ENCODE results near the gene SETBP1.
A peak's percentile ranks its signal among the peaks of the same experiment; 100 is the strongest.

Gene SETBP1

DNA sequence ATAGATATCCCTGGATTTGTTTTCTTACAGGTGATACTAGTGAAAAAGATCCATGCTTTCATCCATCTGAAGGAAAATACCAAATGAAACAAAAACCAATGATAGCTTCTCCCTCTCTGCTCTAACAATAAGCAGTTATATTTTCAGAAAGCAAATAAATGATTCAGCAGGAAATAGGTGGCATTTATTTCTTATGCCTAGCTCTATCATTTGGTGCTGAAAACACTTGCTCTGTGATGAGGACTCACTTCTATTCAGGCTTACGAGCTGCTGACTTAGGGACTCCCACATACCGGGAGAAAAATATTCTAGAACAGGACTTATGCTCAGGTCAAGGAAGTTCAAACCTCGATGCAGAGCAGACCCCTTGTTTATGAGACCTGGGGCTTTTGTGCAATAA is 142.6 kb downstream of the SETBP1 start:
- no peak overlapping the region for H3K4me3 ChIP-seq (ENCODE audit: low read length)
- DNase-seq (ENCODE audit: low read depth, low spot score), result no peak

DNA sequence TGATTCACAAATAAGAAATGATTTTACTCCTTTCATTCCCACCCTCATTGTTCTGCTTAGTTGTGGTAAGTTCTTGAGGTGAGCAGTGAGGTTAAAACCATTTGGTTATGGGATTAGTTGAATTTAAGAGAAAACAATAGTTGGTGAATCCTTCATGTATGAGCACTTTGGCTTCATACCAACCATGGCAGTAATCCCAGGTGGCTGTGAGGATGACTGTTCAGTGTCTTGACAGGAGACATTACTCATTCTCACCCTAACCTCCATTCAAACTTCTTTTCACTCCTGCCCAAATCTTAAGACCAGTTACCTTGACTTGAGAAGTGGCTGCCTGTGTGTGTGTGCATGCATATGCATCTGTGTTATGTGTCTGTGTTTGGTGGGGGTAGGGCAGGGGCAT is 143.1 kb downstream of the SETBP1 start:
- H3K4me3 ChIP-seq (ENCODE audit: low read length), result no peak overlapping the region
- no peak for DNase-seq (ENCODE audit: low read depth, low spot score)

DNA sequence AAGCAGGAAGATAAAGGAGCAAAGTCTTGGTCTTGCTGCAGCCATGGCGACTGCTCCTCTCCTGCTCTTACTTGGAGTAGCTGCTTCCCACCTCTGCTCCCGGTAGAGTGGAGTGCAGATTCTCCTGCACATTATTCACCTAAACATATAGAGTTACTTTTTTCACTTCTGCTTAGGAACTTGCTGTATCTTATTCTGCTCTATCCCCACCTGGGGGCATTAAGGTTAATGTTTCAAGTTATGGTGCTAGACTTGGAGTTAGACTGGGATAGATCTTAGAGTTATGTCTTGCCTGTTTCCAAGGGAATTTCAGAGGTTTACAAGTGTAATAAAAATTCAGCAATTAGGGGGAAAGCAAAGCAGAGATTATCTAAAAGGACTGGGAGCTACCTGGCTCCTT is 144.2 kb downstream of the SETBP1 start:
- H3K4me3 ChIP-seq (ENCODE audit: low read length), result no peak overlapping the region
- no peak for DNase-seq (ENCODE audit: low read depth, low spot score)

DNA sequence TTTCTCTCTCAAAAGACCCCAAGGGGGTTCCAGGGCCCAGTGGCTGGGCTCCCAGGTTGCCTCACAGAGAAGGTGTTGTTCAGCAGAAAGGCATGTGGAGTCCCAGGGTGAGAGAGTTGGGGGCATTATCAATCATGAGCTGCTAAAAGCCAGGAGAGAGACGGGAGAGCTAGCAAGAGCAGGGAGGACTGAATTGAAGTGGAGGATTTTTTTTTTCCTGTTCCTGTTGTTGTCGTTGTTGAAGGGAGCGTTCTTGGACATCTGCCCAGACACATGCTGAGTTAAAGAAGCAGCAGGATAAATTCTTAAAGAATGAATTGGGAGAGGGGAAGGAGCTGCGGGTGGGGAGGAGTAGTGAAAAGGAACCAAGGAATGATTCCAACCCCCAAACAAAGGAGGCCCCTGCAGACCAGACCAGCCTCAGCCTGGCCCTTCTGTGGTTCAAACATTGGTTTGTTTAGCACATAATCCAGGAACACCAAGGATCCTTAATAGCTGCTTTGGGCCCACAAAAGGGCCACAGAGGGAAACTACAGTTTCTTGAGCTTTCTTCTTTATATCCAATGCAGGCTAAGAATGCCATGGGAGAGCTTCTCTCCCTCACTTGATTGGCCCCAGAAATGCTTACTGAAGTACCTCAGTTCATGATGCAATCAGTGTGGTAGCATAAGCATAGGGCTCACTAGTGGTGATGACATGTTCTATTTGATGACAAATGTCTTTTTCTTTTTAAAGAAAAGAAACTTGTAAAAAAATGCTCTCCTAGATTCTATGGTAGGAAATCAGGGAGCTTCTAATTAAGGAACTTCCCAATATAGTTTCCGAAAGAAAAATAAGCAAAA is 146.0 kb downstream of the SETBP1 start:
- no peak overlapping the region for H3K4me3 ChIP-seq (ENCODE audit: low read length)
- no peak for DNase-seq (ENCODE audit: low read depth, low spot score)

DNA sequence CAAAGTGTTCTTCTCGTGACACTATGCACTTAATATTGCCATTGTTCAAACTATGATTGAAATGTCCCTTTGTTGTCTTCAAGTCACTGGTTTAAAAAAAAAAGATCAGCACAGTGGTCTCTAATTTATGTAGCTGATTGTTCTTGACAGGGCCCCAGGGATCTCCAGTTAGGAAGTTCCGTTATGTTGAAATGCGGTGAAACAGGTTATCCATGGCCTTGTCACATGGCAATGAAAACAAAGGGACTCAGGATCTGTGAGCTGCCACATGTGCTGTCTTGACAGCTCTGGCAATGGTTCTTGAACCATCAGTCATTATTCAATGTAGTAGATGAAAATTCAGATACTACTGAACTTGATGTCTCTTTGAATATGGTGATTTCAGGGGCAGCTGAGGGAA is 147.4 kb downstream of the SETBP1 start:
- no peak for DNase-seq (ENCODE audit: low read depth, low spot score)
- H3K4me3 ChIP-seq (ENCODE audit: low read length), result no peak overlapping the region

DNA sequence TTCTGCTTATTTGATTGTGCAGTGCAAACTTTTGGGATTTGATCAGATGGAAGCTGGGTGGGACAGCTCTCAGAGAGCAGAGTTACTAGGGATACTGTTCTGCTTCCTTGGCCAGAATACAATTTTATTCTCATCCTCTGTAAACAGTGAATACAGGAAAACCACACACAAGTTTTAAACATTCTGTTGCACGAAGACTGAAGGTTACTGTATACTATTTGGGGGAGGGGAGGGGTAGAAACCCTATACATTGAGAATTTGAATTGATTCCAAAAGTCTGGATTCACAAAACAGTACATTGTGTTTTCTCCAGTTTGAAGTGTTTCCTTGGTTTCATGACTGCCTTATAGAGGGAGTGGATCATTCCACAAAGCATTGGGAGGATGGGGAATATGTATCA is 149.9 kb downstream of the SETBP1 start:
- no peak overlapping the region for H3K4me3 ChIP-seq (ENCODE audit: low read length)
- no peak for DNase-seq (ENCODE audit: low read depth, low spot score)

DNA sequence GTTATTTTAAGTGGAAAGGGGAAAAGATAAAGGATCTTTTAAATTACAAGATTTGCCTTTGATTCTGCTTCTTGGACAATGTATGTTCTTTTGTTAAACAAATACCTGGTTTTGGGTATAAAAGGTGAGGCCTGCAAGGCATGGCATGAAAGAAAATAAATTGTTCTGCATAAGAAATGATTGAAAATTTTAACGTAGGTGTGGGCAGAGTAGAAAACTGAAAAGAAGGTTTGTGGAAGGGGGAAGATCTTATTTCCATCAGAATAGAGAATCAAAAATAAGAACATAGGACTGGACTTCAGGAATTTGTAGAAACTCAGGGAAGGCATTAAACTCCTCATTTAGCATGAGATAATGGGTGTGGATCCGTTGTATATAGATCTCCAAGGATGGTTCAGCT is 153.1 kb downstream of the SETBP1 start:
- no peak for DNase-seq (ENCODE audit: low read depth, low spot score)
- no peak overlapping the region for H3K4me3 ChIP-seq (ENCODE audit: low read length)

DNA sequence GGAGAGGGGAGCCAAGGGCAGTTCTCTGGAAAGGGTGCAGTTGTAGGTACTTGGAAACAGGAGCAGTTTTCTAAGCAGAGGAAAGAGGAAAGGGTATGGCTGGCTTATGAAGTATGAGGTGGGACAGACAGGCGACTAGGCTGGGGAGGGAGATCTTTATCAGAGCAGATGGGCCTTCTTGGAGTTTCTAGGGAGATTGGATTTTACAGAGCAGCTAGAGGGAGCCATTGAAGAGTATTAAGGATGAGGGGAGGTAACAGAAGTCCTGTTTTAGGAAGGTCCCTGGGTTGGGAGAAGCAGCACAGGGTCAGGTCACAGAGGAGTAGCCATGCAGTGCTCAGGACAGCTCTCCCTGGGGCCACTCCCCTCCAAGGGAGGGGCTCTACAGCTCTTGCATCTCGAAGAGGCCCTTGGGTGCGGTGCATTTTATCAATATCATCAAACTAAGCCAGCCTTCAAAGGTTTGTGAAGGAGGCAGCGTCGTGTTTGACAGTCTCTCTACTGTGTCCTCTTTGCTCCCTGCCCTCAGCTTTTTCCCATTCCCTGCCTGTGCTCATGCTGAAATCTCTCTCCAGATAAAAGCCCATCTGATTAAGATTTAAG is 154.3 kb downstream of the SETBP1 start:
- H3K4me3 ChIP-seq (ENCODE audit: low read length), result no peak overlapping the region
- DNase-seq (ENCODE audit: low read depth, low spot score), result no peak

DNA sequence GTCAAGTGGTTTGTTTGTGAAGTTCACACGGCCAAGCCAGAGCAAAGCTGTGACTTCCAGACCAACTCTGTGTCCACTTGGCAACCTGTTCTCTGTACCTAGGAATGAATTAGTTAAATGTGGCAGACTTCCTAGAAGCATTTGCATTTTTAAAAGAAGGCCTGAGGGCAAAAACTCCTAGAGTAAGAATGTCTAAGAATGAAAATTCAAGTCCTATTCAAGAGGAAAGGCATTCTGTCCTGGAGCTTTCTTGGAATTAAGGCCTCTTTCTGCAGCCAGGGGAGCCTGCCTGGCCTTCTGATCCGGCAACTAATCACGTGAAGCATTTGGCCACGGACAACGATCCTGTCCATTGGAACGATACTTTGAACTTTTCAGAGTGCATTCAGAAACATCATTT is 155.0 kb downstream of the SETBP1 start:
- DNase-seq (ENCODE audit: low read depth, low spot score), result no peak
- no peak overlapping the region for H3K4me3 ChIP-seq (ENCODE audit: low read length)

DNA sequence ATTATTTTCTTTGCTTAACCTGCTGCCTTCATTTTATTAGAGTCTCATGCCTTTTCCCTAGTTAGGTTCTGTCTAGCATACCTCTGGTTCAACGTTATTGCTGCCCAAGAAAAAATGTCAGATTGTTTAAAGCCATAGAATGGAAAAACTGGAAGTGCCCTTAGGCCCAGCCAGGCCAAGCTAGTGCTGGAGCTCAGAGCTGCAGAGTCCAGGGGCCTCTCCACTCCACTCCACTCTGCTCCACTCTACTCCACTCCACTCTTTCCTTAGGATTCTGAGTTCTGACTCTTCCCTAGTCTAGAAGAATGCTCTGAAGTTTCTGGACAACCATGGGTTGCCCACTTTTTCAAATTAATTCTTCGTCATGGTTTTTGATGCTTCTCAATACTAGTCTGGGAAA is 155.6 kb downstream of the SETBP1 start:
- H3K4me3 ChIP-seq (ENCODE audit: low read length), result no peak overlapping the region
- DNase-seq (ENCODE audit: low read depth, low spot score), result no peak

DNA sequence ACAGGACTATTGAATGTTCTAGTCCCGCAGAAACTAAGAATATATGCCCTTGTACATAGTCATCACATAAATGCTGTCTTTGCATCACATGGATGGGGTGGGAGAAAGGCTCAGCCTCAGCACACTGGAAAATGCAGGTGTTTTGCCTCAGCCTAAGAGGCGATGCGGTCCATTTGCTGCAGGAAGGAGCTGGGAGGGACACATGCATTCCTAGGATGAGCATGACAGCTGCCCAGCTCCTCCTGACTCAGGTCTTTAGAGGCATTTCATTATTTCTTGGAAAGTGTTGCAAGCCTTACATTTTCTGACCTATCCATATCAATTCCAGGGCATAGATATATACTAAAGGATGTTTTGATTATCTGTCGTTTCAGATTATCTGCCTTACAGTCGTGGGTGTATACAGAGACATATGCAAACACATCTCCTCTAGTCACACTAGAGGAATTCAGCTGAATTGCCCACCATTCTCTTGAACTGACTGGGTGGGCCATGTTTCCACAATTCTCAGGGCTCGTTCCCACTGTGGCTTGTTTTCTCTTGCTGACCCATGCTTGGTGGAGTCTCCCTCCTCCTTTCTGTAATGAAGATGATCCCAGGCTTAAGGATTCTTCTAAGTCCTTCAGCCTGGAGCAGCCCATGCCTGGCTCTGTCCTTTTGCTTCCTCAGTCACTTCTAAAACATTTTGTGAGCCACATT is 156.9 kb downstream of the SETBP1 start:
- H3K4me3 ChIP-seq (ENCODE audit: low read length), result no peak overlapping the region
- DNase-seq (ENCODE audit: low read depth, low spot score), result no peak

DNA sequence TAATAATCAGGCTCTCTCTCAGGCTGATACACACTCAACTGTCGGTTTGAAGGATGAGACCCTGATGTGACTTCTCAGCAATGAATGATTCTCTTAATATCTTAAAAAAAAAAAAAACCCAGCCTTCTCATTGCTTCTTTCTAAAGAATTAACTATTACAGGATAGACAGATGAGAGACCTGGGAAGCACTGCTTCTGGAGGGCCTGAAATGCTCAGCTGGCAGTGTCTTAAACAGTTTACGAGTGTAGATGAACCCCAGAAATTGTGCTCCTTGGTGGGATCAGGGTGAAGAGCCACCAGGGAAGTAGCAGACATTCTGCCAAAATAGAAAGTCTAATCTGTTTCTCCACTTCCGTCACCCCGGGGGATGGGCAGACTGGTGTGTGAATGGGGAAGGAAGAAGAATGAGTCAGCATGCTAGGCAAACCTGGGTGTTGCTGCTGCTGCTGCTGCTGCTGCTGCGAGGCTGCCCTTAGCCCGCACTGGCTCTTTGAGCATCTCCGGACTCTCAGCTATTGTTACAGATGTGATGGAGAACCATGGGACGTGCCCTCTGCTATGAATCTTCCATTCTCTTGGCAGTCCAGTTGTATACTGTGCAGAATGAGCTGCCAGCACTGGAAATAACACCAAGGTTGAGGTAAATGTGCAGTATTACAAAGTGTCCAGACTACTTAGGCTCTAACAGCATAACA is 158.4 kb downstream of the SETBP1 start:
- H3K4me3 ChIP-seq (ENCODE audit: low read length), result no peak overlapping the region
- peak; percentile 17 for DNase-seq (ENCODE audit: low read depth, low spot score)

DNA sequence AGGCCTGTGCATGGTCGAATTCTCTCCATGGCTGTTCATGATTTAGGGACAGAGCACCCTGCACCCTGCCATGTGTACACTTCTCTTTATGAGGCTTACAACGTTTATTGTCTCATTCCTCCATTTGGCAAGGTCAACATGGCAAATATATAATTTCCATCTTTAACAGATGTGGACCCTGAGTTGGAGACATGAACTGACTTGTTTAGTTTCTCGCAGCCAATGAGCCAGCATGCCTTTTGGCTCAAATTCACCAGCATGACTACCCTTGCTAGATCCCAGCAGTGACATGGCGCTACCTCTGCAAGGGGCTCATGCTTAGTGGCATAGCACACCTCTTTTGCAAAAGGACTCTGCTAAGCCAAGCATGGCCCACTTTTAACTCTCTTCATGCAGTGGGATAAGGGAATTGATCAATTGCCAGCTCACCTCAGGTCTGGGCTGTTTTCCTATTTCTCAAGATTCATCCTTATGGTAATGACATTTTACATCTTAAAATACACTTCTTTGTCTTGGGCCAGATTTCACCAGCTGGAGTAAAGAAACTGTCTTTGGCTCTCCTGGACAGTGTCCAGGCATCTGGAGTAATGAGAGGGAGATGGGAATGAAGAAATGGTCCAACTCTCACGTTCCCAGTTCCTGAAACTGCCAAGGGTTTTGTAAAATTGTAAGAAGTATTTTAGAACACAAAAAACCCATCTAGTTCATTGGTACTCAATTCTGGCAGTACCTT is 159.5 kb downstream of the SETBP1 start:
- no peak overlapping the region for H3K4me3 ChIP-seq (ENCODE audit: low read length)
- no peak for DNase-seq (ENCODE audit: low read depth, low spot score)

DNA sequence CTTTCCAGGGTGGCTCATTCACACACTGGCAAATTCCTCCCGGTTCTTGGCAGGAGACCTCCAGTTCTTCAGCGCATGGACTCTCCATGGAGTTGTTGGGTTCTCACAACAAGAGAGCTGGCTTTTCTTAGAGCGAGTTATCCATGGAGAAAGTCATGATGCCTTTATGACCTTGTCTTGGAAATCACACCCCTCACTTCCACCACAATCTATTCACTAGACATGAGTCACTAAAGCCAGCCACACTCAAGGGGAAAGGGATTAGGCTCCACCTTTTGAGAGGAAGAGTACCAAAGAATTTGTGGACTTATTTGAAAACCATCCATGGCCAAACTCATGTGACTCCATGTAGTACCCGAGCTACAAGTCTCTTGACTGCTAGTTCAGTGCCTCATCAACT is 160.5 kb downstream of the SETBP1 start:
- no peak overlapping the region for H3K4me3 ChIP-seq (ENCODE audit: low read length)
- no peak for DNase-seq (ENCODE audit: low read depth, low spot score)

DNA sequence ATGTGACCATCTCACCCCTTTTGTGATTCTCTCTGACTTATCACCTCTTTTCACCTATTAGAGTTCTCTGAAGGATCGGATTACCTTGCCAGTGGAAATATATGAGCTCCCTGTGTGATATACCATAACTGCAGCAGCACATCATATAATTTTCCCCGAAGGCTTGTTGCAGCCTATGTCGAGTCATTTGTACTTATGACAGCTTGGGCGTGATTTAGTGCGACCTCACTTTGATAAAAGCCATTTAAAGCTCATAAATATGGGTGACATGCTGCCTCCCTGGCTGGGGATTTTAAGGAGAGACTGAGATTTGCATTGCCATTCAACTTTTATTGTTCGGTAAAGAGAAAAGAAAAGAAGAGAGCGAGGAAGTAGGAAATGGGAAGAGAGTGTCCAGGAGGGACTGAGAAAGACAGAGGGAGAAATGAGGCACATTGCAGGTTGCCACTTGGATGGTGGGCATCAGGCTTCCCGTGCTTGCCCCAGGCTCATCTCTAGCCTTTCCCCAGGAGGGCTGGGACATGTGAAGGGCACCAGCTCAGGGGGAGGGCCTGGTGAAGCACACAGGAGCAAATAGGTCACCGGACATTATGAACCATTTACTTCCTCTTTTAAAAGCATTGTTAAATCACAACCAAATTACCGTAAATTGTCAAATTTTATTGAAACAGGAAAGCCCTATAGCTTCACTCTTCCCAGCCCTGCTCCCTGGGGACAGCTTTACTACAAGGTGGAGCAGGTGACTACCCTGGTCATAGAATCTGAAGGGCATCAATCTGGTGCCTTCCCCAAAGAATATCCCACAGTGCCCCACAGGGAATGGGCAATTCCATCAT is 161.3 kb downstream of the SETBP1 start:
- DNase-seq (ENCODE audit: low read depth, low spot score), result no peak
- no peak overlapping the region for H3K4me3 ChIP-seq (ENCODE audit: low read length)

DNA sequence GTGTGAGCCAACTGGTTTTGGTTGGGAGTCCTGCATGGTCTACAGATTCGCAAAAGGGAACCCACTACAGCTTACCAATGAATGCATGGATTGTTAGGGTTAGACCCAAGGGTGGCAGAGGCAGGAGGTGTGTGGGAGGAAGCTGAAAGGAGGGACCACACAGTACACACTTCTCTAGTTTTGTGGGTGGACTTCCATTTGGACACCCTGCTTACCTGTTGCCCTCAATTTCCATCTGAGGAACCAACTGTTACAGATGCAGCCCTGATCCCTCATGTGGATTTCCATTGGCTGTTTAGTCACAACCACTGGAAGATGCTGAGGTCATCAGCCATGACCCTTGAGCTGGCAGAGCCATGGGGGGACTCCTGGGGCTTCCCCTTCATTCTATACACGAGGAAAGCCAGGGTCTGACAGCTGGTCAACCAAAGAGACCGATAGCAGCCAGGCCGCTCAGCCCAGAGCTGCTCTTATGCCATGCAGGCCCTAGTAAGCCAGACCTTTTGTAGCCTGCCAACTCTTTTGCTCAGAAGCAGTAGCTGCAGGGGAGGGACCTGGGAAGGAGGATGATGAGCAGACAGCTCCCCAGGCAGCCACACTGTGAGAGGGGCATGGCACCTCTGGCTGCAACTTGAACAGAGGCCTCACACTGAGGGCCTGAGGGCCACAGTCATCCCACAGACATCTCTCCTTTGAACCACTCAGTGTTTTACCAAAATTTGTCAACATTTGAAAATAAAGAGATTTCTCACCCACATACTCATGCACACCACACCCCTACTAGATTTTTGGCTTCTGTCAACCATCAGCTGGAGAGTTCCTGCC is 162.1 kb downstream of the SETBP1 start:
- H3K4me3 ChIP-seq (ENCODE audit: low read length), result no peak overlapping the region
- DNase-seq (ENCODE audit: low read depth, low spot score), result no peak

DNA sequence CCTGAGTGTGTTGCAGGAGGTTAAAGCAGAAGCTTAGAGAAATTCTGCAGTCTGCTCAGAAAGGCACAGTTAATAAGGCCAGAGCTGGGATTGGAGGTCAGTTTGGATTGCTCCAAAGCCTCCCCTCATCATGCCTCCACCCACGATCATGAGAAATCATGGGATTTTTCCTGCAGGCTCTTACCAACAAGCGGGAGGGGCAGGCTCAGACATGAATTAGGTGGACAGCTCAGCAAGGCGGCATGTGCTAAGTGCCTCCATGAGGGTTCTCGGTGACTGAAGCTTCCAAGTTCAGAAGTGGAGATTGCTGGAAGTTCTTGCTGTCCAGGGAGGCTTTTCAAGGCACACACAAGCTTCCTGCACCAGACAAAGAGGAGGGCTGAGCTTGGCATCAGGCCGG is 163.8 kb downstream of the SETBP1 start:
- H3K4me3 ChIP-seq (ENCODE audit: low read length), result no peak overlapping the region
- no peak for DNase-seq (ENCODE audit: low read depth, low spot score)

DNA sequence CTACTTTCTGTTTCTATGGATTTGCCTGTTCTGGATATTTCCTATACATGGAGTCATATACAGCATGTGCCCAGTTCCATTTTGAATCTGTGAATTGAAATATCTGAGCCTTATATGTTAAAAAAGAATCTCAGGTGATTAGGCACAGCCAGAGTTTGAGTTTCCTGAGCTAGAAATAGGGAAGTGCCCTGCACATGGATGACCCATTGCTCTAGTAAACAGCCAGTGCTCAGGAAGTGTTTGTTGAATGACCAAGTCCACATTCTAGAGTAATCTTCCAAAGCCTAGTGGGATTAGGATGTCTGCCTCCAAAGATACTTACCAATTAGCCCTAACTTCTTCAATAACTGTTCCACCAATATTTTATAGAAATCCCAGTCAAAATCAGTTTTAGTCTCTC is 165.8 kb downstream of the SETBP1 start:
- no peak overlapping the region for H3K4me3 ChIP-seq (ENCODE audit: low read length)
- DNase-seq (ENCODE audit: low read depth, low spot score), result no peak

All from Jurkat, Clone E6-1 (cell line).